Right renal cortex interstitium (tissue), 3 donors: ENCODE measurements around the gene ATP5F1D. TPM values are rescaled to one million over a fixed set of nuclear protein-coding genes. Genes with fewer than 3 reads are reported as not detected.

ENCODE experiments used
- DNase-seq, 3 donors: peaks; one replicate each; pipeline ENCODE4 v3.0.0-alpha.2; 2013; ENCODE audit warnings: low read depth in 3 of 3, low spot score in 2 of 3
- polyA plus RNA-seq, 3 donors: library from polyadenylated mRNA; unstranded; fragments of 120-200 nt; gene quantifications; one replicate each; pipeline ENCODE4 v1.2.1, GENCODE V29; 2013; ENCODE audit not compliant: insufficient read length in 3 of 3

Gene ATP5F1D
- polyA plus RNA-seq, 3 donors: 65.9 to 89.4 (median 78.9) TPM

GRCh38 chr19:1231729-1232637 is 9.6 kb upstream of the ATP5F1D start:
- DNase-seq: no peak

- DNase-seq: no peak
Measured at GRCh38 chr19:1232652-1233072, 8.9 kb upstream of the ATP5F1D start.

- no peak for DNase-seq
Measured at GRCh38 chr19:1233115-1233667, 8.4 kb upstream of the ATP5F1D start.

GRCh38 chr19:1234051-1234954 is 7.2 kb upstream of the ATP5F1D start:
- DNase-seq: no peak

GRCh38 chr19:1234955-1235380 is 6.6 kb upstream of the ATP5F1D start:
- DNase-seq: no peak

GRCh38 chr19:1235625-1236538 is 5.7 kb upstream of the ATP5F1D start:
- DNase-seq: no peak

GRCh38 chr19:1236576-1236975 is 5.0 kb upstream of the ATP5F1D start:
- DNase-seq: no peak

- no peak for DNase-seq
Measured at GRCh38 chr19:1237027-1237659, 4.4 kb upstream of the ATP5F1D start.

GRCh38 chr19:1237754-1238368 is 3.7 kb upstream of the ATP5F1D start, which contains the start of gene CBARP:
CBARP (minus strand) TSS chr19:1238005; CDS start chr19:1236100, 1,905 bp downstream.
- DNase-seq: no peak

GRCh38 chr19:1238369-1239303 is 2.9 kb upstream of the ATP5F1D start:
- DNase-seq: no peak

- no peak for DNase-seq
Measured at GRCh38 chr19:1239420-1239795, 2.1 kb upstream of the ATP5F1D start.

- peak in 1 of 3 donors; percentile 78 for DNase-seq
Measured at GRCh38 chr19:1239796-1240737, 1.5 kb upstream of the ATP5F1D start.

GRCh38 chr19:1240925-1241324 is 626 bp upstream of the ATP5F1D start:
- DNase-seq: no peak

GRCh38 chr19:1243768-1244692 is 2.5 kb downstream of the ATP5F1D start:
- DNase-seq: no peak

GRCh38 chr19:1244693-1245451 is 3.3 kb downstream of the ATP5F1D start:
- DNase-seq: no peak
